Hepatic stellate cell (primary cell): ENCODE measurements around the gene WDR89.
"Not testable (repeated sequence)": the region's sequence is repeated elsewhere in the genome, so short reads cannot be mapped to it uniquely, and the experiment has no call there.

Source experiments
- DNase-seq: peaks from one replicate; pipeline ENCODE4 v3.0.0; 2011; ENCODE audit warnings: low spot score

WDR89 gene

GRCh38 chr14:63652406-63652805, 10.7 kb upstream of the WDR89 start:
- DNase-seq = no peak

DNA sequence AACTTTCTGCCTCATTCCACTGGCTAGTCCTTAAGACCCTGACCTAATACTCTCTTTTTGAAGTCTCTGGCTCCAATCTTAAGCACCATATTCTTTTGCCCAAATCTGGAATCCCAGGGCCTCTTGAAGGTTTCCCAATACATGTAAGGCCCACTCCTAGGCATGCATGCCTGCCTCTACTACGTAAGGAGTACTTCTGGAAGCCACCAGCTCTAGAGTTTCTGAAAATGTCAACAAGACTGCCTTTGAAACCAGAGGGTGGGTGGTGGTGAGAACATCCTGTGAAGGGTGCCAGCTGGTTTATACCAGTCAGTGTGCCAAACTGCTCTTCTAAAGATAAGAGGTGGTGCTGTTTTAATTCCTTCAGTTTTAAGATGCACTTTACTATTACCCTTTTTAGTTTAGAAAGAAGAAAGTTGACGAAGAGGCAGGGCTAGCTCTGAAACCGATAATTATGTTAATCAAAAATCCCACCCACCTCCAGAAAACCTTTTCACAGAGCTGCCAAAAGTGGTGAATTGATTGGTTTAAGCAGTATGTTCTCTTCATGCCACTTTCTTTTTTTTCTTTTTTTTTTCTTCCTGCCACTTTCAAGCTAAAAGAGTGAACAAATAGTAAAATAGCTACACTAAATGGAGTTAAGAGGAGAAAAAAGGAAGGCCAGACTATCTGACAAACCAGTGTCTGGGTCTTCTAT, 8.7 kb upstream of the WDR89 start:
- no peak for DNase-seq

GRCh38 chr14:63647696-63648410, 6.2 kb upstream of the WDR89 start:
- no peak for DNase-seq

- no peak for DNase-seq
Observed at GRCh38 chr14:63644741-63645140, 3.1 kb upstream of the WDR89 start.

DNA sequence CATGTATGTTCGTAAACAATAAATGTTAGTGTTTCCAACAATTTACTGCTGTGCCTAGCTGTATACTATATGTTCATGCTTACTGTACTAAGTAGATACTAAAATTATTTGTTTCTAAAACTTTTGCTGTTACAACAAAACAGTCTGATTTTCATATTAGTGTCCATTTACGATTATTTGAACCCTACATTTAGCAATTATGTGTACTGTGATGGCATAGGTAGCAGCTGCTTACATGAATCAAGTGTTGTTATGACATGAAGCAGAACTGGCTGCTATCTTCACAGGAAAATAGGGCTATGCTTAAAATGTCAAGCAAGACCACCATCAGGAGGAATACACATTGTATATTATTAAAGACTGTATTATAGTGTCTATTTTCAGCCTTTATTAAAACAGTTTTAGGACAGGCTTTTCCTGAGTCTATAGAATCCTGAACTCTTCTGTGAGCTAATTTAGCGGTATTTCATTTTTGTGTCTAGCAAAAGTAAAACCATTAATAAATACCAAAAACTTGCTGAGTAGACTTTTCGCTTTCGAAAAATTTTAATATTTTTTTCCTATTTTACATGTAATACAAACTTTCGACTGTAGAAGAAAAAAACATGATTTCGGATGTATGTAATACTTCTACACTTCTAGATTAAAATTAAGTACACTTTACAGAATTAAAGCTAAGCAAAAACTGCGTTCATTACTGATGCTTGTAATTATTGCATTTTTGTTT, 1.1 kb upstream of the WDR89 start:
- no peak for DNase-seq

DNA sequence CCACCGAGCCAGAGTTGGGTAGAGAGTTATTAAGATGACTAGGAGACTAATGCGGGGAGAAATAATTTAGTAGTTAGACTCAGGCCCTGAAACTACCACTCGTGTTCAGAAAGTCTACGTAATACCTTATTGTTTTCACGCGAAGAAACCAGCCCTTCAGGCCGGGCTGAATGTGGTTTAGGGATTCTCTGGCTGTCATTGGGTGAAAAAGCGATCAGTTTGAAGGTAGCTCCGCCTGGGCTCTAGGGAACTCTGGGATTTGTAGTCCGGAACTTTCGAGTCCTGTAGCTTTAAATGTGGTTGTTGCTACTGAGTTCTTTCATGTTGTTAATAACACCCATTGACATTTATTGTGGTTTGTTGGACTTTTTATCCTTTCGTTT, 549 bp upstream of the WDR89 start:
- peak; percentile 89 for DNase-seq

DNA sequence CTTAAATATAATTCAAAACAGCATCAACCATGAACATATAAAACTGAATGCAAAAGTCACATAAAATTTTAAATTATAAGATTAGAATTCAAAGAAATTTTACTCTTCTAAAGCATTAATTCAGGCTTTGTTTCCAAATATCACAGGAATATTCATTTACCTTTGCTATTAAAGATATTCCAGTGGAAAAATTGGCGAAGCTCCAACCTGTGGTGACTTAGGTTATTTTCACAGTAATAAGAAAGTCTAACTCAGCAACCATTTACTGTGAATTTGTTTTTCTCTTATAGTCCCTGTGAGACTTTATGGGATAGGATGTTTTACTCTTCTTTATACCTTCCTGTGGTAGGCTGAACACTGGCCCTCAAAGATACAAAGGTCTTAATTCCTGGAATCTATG, 3.2 kb downstream of the WDR89 start:
- DNase-seq = no peak

GRCh38 chr14:63636094-63636635, 5.5 kb downstream of the WDR89 start:
- not testable (repeated sequence) for DNase-seq

- DNase-seq = no peak
Observed at GRCh38 chr14:63633801-63634200, 7.9 kb downstream of the WDR89 start.

GRCh38 chr14:63632932-63633514, 8.6 kb downstream of the WDR89 start:
- peak; percentile 14 for DNase-seq

GRCh38 chr14:63624701-63625100, 17.0 kb downstream of the WDR89 start:
- DNase-seq = no peak

DNA sequence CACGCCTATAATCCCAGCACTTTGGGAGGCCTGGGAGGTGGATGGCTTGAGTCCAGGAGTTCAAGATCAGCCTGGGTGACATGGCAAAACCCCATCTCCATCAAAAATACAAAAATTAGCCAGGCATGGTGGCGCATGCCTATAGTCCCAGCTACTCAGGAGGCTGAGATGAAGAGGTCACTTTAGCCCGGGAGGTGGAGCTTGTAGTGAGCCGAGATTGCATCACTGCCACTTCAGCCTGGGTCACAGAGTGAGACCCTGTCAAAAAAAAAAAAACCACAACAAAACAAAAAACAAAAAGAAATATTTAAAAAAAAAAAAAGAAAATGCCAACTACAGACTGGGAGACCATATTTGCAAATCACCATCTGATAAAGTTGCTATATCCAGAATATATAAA, 17.5 kb downstream of the WDR89 start:
- no peak for DNase-seq

- DNase-seq = not testable (repeated sequence)
Observed at GRCh38 chr14:63621975-63622374, 19.7 kb downstream of the WDR89 start.

DNA sequence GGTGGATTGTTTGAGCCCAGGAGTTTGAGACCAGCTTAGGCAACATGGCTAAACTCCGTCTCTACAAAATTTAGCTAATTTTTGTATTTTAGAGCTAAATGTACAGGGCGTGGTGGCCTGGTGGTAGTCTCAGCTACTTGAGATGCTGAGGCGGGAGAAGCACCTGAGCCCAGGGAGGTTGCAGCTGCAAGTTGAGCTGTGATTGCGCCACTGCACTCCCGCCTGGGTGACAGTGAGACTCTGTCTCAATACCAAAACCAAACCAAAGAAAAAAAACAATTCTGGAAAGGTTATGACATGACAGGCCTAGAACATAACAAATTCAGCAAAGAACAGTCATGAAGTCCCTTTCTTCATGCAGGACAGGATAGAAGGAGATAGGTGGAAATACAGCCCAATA, 25.7 kb downstream of the WDR89 start:
- no peak for DNase-seq

DNA sequence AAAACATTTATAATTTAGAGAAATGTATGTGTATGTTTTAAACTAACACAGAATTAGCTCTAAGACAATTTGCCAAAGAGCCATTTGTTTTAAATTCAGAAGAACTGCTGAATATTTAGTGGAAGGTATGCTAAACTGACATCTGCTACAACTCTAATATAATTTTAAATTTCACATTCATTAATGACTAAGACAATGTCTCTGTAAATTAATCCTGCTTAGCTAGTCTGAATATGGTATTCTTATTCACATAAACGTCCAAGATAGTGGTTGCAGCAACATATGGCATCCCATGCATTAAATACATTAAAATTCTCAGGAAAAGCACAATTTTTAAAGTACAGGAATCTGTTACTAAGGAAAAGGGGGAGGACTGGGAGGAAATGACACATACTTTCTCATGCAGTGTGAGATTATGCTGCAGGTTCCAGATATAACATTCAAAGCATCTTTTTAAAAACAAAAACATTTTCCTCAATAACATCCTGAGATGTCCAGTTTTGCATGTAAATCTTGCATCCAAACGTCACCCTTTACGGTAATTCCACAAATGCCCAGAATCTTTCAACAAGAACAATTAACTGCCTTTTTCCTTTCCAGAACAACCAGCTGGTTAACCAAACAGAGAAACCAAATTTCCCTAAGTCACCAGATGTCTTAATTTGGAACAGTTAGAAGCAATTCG, 26.9 kb downstream of the WDR89 start:
- DNase-seq = peak; percentile 36

DNA sequence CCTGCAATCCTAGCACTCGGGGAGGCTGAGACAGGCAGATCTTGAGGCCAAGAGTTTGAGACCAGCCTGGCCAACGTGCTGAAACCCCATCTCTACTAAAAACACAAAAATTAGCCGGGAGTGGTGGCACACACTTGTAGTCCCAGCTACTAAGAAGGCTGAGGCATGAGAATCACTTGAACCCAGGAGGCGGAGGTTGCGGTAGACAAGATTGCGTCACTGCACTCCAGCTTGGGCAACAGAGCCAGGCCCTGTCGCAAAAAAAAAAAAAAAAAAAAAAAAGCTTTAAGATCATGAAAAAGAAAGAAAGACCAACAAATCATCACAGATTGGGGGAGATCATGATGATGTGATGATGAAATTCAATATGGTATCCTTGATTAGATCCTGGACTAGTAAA, 30.6 kb downstream of the WDR89 start:
- no peak for DNase-seq

DNA sequence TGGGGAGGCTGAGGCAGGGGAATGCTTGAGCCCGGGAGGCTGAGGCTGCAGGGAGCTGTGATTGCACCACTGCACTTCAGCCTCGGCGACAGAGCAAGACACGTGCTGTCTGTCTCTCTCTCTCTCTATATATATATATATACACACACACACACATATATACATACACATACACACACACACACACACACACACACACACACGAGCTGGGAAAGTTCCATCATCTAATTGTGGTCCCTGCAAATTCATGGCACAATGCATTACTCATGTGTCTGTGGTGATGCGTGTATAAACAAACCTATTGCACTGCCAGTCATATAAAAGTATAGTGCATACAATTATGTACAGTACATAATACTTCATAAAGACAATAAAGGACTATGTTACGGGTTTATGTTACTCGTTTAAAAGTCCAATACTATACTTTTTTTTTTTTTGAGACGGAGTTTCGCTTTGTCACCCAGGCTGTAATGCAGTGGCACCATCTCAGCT, 36.6 kb downstream of the WDR89 start:
- no peak for DNase-seq

DNA sequence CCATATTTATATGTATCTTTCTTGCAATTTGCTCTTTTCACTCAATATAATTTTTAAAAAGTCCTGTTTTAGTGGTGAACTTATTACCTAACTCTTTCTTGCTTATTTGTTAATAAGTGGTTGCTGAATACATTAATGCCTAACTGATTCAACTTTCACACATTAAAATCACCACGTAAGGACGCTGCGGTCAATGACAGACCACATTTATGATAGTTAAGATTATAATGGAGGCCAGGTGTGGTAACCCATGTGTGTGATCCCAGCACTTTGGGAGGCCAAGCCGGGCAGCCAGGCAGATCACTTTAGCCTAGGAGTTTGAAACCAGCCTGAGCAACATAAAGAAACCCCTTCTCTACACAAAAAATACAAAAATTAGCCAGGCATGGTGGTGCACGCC, 37.0 kb downstream of the WDR89 start:
- no peak for DNase-seq

GRCh38 chr14:63603749-63604277, 37.9 kb downstream of the WDR89 start:
- no peak for DNase-seq

DNA sequence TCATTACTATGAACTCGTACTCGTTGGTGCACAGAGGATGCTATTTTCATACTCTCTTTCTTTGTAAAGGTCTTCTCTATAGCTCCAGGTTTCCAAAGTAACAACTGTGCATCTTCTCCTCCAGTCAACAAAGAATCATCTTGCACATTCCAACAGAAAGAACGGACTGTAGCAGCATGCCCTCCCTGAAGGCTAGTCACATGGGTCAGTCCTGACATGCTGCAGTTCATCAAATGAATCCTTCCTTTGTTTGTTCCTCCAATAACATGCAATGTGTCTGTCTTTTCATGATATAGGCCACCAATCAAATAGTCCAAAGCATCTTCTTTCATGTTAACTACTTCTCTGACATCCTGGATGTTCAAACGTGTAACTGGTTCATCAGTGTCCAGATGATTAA, 42.9 kb downstream of the WDR89 start:
- DNase-seq = no peak

DNA sequence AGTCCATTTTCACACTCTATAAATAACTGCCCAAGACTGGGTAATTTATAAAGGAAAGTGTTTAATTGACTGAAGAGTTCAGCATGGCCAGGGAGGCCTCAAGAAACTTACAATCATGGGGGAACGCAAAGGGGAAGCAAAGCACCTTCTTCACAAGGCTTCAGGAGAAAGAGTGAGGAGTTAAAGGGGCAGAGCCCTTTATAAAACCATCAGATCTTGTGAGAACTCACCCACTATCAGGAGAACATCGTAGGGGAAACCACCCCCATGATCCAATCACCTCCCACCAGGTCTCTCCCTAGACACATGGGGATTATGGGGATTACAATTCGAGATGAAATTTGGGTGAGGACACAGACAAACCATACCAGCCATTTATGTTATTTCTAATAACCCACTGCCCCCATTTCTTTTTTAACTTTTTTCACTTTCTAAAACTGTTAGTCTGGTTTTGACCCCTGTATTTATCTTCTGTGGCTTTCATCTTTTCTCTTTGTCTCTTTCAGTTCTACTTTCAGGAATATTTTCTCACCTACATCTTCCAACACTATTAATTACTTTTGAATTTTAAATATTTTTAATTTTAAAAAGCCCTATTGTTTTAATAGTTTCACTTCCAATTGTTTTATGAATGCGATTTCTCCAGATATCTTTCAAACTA, 44.5 kb downstream of the WDR89 start:
- DNase-seq = no peak
